Measurements from ENCODE around the gene PBLD. TPM values are rescaled to one million over a fixed set of nuclear protein-coding genes. Genes with fewer than 3 reads are reported as not detected.

PBLD gene
- polyA plus RNA-seq, 12 donors = 5.2 to 17.3 (median 8.0) TPM; not detected in 1

DNA sequence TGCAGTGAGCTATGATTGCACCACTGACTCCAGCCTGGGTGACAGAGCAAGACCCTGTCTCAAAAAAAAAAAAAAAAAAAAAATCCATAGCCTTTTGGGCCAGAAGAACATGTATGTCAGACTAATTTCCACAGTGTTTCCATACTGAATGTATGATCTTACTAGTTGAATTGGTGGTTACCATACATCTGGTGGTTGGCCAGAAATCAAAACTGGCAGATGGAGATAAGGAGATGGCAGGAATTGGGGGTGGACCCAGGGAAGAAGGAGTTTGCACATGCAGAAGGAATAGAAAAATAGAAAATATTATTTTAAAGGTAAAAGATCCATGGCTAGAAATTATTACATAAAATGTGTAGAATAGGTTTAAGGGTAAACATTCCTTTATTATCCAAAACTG lies 97.1 kb downstream of the PBLD start:
- no peak for DNase-seq

DNA sequence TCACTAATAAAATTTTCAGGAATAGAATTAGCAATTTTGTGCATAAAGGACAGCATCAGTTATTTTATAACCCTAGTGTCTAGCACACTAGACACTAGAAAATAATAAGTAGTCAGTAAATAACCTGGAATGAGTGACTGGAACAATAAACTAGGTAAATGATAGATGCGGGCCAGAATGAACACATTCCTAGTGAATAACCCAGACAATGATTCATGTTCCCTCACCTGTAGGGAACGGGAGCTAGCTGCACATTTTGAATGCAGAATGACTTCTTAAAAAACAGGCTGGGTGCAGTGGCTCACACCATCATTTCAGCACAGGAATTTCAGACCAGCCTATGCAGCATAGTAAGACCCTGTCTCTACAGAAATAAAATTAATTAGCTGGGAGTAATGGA lies 97.6 kb downstream of the PBLD start:
- no peak for DNase-seq

DNA sequence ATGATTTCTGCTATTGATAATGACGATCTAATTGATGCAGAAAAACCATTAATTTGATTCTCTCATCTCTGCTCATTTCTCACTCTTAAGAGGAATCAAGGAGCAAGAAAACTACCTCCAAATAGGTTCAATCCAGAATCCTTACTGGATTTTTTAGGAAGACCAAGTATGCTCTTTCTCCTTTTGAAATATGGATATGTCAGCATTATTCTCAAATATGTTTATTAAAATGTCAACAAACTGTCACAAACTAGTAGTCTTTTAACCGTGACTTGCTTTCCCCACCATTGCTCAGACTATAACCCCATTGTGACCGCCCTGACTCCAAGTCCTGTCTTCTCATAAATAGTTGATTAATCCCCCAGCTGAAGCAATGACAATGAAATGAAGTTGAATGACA lies 99.7 kb downstream of the PBLD start:
- no peak for DNase-seq

Other genes with a start within 250 kb of the PBLD start
- gene MYPN, start 223.4 kb downstream of the PBLD start, polyA plus RNA-seq (ENCODE audit: insufficient read length in 12 of 12) = 100 to 1,000 TPM in 4 of 12 donors, 10 to 100 TPM in 7, not detected in 1; 29.1 to 122 (median 89.3) TPM
- under 1 TPM in 5 of 12 donors, not detected in 7; 0.13 to 0.32 (median 0.17) TPM for gene ATOH7, start 100.8 kb downstream of the PBLD start, polyA plus RNA-seq (ENCODE audit: insufficient read length in 12 of 12)
- 100 to 1,000 TPM in 11 of 12 donors, not detected in 1; 159 to 304 (median 211) TPM for gene HNRNPH3, start 864 bp downstream of the PBLD start, polyA plus RNA-seq (ENCODE audit: insufficient read length in 12 of 12)
- 10 to 100 TPM in 11 of 12 donors, not detected in 1; 12.8 to 39.9 (median 20.7) TPM for gene RUFY2, start 74.3 kb upstream of the PBLD start, polyA plus RNA-seq (ENCODE audit: insufficient read length in 12 of 12)
- gene DNA2, start 139.0 kb upstream of the PBLD start, polyA plus RNA-seq (ENCODE audit: insufficient read length in 12 of 12) = 1 to 10 TPM in 11 of 12 donors, not detected in 1; 2.6 to 9.1 (median 6.9) TPM
- gene SLC25A16, start 194.6 kb upstream of the PBLD start, polyA plus RNA-seq (ENCODE audit: insufficient read length in 12 of 12) = 10 to 100 TPM in 5 of 12 donors, 1 to 10 TPM in 6, not detected in 1; 4.0 to 17.4 (median 9.9) TPM
- 10 to 100 TPM in 7 of 12 donors, 1 to 10 TPM in 4, not detected in 1; 7.5 to 13.7 (median 10.5) TPM for gene TET1, start 227.4 kb upstream of the PBLD start, polyA plus RNA-seq (ENCODE audit: insufficient read length in 12 of 12)

All from muscle of arm (tissue), 12 donors.